Suprapubic skin (tissue), 3 donors: ENCODE data around the gene TRIM54.

Experiments used
- CTCF ChIP-seq, 2 donors: fragments of 200-600 bp in 1 of 2; fragments of 450-650 bp in 1 of 2; sonication (generic) in 1 of 2; IDR thresholded peaks; one replicate each; pipeline ENCODE4 v1.5.1; 2016 to 2019; ENCODE audit warnings: antibody characterized with exemption in 2 of 2, mild to moderate bottlenecking in 1 of 2, moderate library complexity in 1 of 2
- POLR2A ChIP-seq, 2 donors: fragments of 450-650 bp; IDR thresholded peaks; one replicate each; pipeline ENCODE4 v1.6.1; 2017; ENCODE audit warnings: antibody characterized with exemption in 2 of 2, mild to moderate bottlenecking in 2 of 2, moderate library complexity in 2 of 2

- TF ChIP-seq CTCF (IDR thresholded peaks at IDR 0.05) = no peak
- TF ChIP-seq POLR2A (IDR thresholded peaks at IDR 0.05) = no peak
Measured at GRCh38 chr2:27256855-27257454, 25.3 kb upstream of the TRIM54 start.
